OCI-LY1 (cell line): ENCODE results near the gene TMED10.

ENCODE experiments used
- H2AFZ ChIP-seq: fragments of 200-600 bp; sonication (generic), shearing (Covaris generic); 2 replicates; pipeline ENCODE4 v1.6.0; 2014; ENCODE audit warnings: antibody characterized with exemption, mild to moderate bottlenecking, low read length
- H3F3A ChIP-seq: fragments of 200-600 bp; sonication (generic), shearing (Covaris generic); 2 replicates; pipeline ENCODE4 v1.6.0; 2014; ENCODE audit warnings: mild to moderate bottlenecking, antibody characterized with exemption, low read length, moderate library complexity; ENCODE audit not compliant: insufficient read depth
- H3K27ac ChIP-seq: fragments of 200-600 bp; sonication (generic); 2 replicates; pipeline ENCODE4 v1.5.1; 2014; ENCODE audit warnings: low read length, mixed run types, mild to moderate bottlenecking, low read depth; ENCODE audit not compliant: poor library complexity, severe bottlenecking
- H3K27me3 ChIP-seq: fragments of 200-600 bp; sonication (generic); 2 replicates; pipeline ENCODE4 v1.6.0; 2014; ENCODE audit warnings: antibody characterized with exemption, mild to moderate bottlenecking, low read length, moderate library complexity; ENCODE audit not compliant: insufficient read depth
- H3K36me3 ChIP-seq: fragments of 200-600 bp; sonication (generic); 2 replicates; pipeline ENCODE4 v1.6.1; 2014; ENCODE audit warnings: mild to moderate bottlenecking, antibody characterized with exemption, low read length, moderate library complexity, mixed read lengths; ENCODE audit not compliant: insufficient read depth
- H3K4me1 ChIP-seq: fragments of 200-600 bp; sonication (generic); 2 replicates; pipeline ENCODE4 v1.5.1; 2014; ENCODE audit warnings: mild to moderate bottlenecking, low read length, moderate library complexity; ENCODE audit not compliant: insufficient read depth, severe bottlenecking
- H3K4me2 ChIP-seq: fragments of 200-600 bp; sonication (generic), shearing (Covaris generic); 2 replicates; pipeline ENCODE4 v1.6.1; 2014; ENCODE audit warnings: low read length
- H3K4me3 ChIP-seq: fragments of 200-600 bp; sonication (generic); 2 replicates; pipeline ENCODE4 v1.5.1; 2014; ENCODE audit warnings: low read length, low read depth, mild to moderate bottlenecking, mixed read lengths; ENCODE audit not compliant: poor library complexity, severe bottlenecking
- H3K79me2 ChIP-seq: fragments of 200-600 bp; shearing (Covaris generic); 2 replicates; pipeline ENCODE4 v1.6.1; 2016; ENCODE audit warnings: mixed run types, low read length, mixed read lengths; ENCODE audit not compliant: insufficient read depth
- H3K9ac ChIP-seq: fragments of 200-600 bp; sonication (generic), shearing (Covaris generic); 2 replicates; pipeline ENCODE4 v1.6.1; 2014; ENCODE audit warnings: mild to moderate bottlenecking, low read length, mixed read lengths
- H3K9me2 ChIP-seq: fragments of 200-600 bp; sonication (generic), shearing (Covaris generic); 2 replicates; pipeline ENCODE4 v1.6.1; 2014; ENCODE audit warnings: low read depth, mild to moderate bottlenecking, low read length, mixed read lengths
- H3K9me3 ChIP-seq: fragments of 200-600 bp; shearing (Covaris generic); 2 replicates; pipeline ENCODE4 v1.6.1; 2014; ENCODE audit warnings: low read length, mixed read lengths
- H4K20me1 ChIP-seq: fragments of 200-600 bp; sonication (generic), shearing (Covaris generic); 2 replicates; pipeline ENCODE4 v1.6.0; 2016; ENCODE audit warnings: mild to moderate bottlenecking, low read length; ENCODE audit not compliant: insufficient read depth
- CTCF ChIP-seq: fragments of 200-600 bp; sonication (generic), shearing (Covaris generic); IDR thresholded peaks from 2 replicates; pipeline ENCODE4 v1.5.1; 2017; ENCODE audit warnings: mild to moderate bottlenecking, antibody characterized with exemption, low read length, moderate library complexity, mixed read lengths
- EZH2 ChIP-seq: fragments of 200-600 bp; sonication (generic), shearing (Covaris generic); IDR thresholded peaks from 2 replicates; pipeline ENCODE4 v1.8.0; 2017; ENCODE audit warnings: borderline replicate concordance, mixed run types, mild to moderate bottlenecking, antibody characterized with exemption, low read length, moderate library complexity, mixed read lengths

TMED10 gene

GRCh38 chr14:75174066-75174465 is 2.3 kb downstream of the TMED10 start:
- Histone ChIP-seq H3K79me2 (peaks cover 43% of the 10 kb centered on the region), H3K9me2 (no peaks in the 10 kb centered on the region), H3K27ac (no peak overlapping the region), H3K9me3 (no peaks in the 10 kb centered on the region), H3K27me3 (no peaks in the 10 kb centered on the region), H2AFZ (no peak overlapping the region), H3K4me2 (no peak overlapping the region), H3K36me3 (no peaks in the 10 kb centered on the region), H3K4me1 (peaks cover 23% of the 10 kb centered on the region), H3K4me3 (no peak overlapping the region), H3K9ac (no peak overlapping the region), H3F3A (no peaks in the 10 kb centered on the region), H4K20me1 (no peaks in the 10 kb centered on the region)
- no peak for TF ChIP-seq CTCF
- no peak for TF ChIP-seq EZH2

GRCh38 chr14:75170772-75171171 is 5.6 kb downstream of the TMED10 start:
- Histone ChIP-seq H3F3A (no peaks in the 10 kb centered on the region), H3K9me3 (no peaks in the 10 kb centered on the region), H3K4me1 (peaks cover 17% of the 10 kb centered on the region), H3K27ac (no peak overlapping the region), H3K9ac (no peak overlapping the region), H2AFZ (no peak overlapping the region), H3K4me3 (no peak overlapping the region), H3K36me3 (no peaks in the 10 kb centered on the region), H3K79me2 (peaks cover 59% of the 10 kb centered on the region), H3K4me2 (no peak overlapping the region), H4K20me1 (no peaks in the 10 kb centered on the region), H3K27me3 (no peaks in the 10 kb centered on the region), H3K9me2 (no peaks in the 10 kb centered on the region)
- TF ChIP-seq EZH2 (no peak), CTCF (no peak)

- no peak for TF ChIP-seq EZH2
- no peak for TF ChIP-seq CTCF
- Histone ChIP-seq H3K27ac (no peak overlapping the region), H3K4me3 (no peak overlapping the region), H3K27me3 (no peaks in the 10 kb centered on the region), H3K79me2 (peaks cover 45% of the 10 kb centered on the region), H2AFZ (no peak overlapping the region), H3K36me3 (no peaks in the 10 kb centered on the region), H3K4me2 (no peak overlapping the region), H3K4me1 (no peaks in the 10 kb centered on the region), H3F3A (no peaks in the 10 kb centered on the region), H4K20me1 (no peaks in the 10 kb centered on the region), H3K9me2 (no peaks in the 10 kb centered on the region), H3K9ac (no peak overlapping the region), H3K9me3 (no peaks in the 10 kb centered on the region)
Observed at GRCh38 chr14:75168586-75169335, 7.7 kb downstream of the TMED10 start.
